HL-60 (cell line): Measurements from ENCODE around the gene MYLK2.

Experiments
- DNase-seq, 2 experiments: peaks; one replicate each; pipeline ENCODE4 v3.0.0-alpha.2; 2010 to 2020; ENCODE audit warnings: low read depth in 1 of 2, low spot score in 1 of 2
- H3K27ac ChIP-seq: fragments of 250-450 bp; sonication (Bioruptor Pico); replicated peaks from 2 replicates; pipeline ENCODE4 v1.5.1; 2020; ENCODE audit warnings: mild to moderate bottlenecking, moderate library complexity
- H3K27me3 ChIP-seq: fragments of 250-450 bp; sonication (Bioruptor Pico); 2 replicates; pipeline ENCODE4 v1.5.1; 2021; ENCODE audit warnings: mild to moderate bottlenecking, moderate library complexity; ENCODE audit not compliant: insufficient read depth, poor library complexity, severe bottlenecking
- H3K4me3 ChIP-seq: replicated peaks from 2 replicates; pipeline ENCODE4 v1.5.1; 2011; ENCODE audit warnings: mild to moderate bottlenecking, control low read depth, low read length; ENCODE audit not compliant: insufficient read depth
- GABPA ChIP-seq: IDR thresholded peaks from 2 replicates; pipeline ENCODE4 v1.6.1; 2012; ENCODE audit warnings: low read depth
- POLR2AphosphoS5 ChIP-seq: IDR thresholded peaks from 2 replicates; pipeline ENCODE4 v1.6.1; 2012; ENCODE audit warnings: low read depth
- SPI1 ChIP-seq: IDR thresholded peaks from 2 replicates; pipeline ENCODE4 v1.6.1; 2012; ENCODE audit warnings: low read depth, mild to moderate bottlenecking, borderline replicate concordance
- TF ChIP-seq, protein P1 (sequence below): IDR thresholded peaks from one replicate; pipeline ENCODE4 v1.5.1; 2011; ENCODE audit warnings: low read length, control low read depth, inconsistent platforms; ENCODE audit not compliant: insufficient read depth
- TF ChIP-seq, protein P2 (sequence below): IDR thresholded peaks from 2 replicates; pipeline ENCODE4 v1.6.1; 2012; ENCODE audit warnings: low read depth; ENCODE audit not compliant: insufficient replicate concordance

Gene MYLK2

DNA sequence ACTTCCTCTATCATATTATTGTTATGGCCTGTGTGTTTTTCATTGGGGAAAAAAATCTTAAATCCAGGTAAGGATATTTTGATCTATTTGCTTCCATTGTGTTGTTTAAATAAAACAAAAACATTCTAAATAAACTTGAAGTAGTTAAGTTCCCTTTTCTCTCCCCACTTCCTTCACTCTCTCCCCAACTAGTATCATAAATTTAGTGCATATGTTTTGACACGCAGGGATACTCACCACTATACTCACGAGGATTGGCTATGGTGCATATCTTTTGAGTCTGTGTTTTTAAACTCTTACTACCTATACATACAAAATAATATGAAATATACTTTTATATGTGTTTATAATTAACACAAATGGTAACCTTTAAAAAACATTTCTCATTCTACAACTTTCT lies 56.5 kb downstream of the MYLK2 start:
- no peak for DNase-seq
- no peak overlapping the region for H3K27ac ChIP-seq

DNA sequence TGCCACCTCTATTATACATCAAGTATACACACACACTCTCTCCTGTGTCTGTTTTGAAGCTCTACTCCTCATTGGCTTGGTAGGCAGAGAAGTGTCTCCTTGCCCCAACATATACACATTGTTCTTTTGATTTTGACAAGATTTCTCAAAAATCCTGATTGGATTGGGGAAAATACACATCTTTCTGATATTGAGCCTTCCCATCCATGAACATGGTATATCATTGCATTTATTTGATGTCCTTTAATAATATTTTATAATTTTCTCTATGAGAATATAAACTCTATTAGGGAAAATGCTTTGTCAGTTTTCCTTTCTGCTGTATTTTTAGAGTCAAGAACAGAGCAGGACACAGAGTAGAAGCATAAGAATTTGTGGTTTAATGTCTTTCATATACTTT lies 58.5 kb downstream of the MYLK2 start:
- peaks cover 7% of the 10 kb centered on the region for H3K27me3 ChIP-seq
- H3K27ac ChIP-seq, result no peak overlapping the region
- no peak overlapping the region for H3K4me3 ChIP-seq
- no peak for TF ChIP-seq SPI1
- TF ChIP-seq GABPA, result no peak
- TF ChIP-seq POLR2AphosphoS5, result no peak
- TF ChIP-seq, protein P1, sequence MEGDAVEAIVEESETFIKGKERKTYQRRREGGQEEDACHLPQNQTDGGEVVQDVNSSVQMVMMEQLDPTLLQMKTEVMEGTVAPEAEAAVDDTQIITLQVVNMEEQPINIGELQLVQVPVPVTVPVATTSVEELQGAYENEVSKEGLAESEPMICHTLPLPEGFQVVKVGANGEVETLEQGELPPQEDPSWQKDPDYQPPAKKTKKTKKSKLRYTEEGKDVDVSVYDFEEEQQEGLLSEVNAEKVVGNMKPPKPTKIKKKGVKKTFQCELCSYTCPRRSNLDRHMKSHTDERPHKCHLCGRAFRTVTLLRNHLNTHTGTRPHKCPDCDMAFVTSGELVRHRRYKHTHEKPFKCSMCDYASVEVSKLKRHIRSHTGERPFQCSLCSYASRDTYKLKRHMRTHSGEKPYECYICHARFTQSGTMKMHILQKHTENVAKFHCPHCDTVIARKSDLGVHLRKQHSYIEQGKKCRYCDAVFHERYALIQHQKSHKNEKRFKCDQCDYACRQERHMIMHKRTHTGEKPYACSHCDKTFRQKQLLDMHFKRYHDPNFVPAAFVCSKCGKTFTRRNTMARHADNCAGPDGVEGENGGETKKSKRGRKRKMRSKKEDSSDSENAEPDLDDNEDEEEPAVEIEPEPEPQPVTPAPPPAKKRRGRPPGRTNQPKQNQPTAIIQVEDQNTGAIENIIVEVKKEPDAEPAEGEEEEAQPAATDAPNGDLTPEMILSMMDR, result no peak
- TF ChIP-seq, protein P2, sequence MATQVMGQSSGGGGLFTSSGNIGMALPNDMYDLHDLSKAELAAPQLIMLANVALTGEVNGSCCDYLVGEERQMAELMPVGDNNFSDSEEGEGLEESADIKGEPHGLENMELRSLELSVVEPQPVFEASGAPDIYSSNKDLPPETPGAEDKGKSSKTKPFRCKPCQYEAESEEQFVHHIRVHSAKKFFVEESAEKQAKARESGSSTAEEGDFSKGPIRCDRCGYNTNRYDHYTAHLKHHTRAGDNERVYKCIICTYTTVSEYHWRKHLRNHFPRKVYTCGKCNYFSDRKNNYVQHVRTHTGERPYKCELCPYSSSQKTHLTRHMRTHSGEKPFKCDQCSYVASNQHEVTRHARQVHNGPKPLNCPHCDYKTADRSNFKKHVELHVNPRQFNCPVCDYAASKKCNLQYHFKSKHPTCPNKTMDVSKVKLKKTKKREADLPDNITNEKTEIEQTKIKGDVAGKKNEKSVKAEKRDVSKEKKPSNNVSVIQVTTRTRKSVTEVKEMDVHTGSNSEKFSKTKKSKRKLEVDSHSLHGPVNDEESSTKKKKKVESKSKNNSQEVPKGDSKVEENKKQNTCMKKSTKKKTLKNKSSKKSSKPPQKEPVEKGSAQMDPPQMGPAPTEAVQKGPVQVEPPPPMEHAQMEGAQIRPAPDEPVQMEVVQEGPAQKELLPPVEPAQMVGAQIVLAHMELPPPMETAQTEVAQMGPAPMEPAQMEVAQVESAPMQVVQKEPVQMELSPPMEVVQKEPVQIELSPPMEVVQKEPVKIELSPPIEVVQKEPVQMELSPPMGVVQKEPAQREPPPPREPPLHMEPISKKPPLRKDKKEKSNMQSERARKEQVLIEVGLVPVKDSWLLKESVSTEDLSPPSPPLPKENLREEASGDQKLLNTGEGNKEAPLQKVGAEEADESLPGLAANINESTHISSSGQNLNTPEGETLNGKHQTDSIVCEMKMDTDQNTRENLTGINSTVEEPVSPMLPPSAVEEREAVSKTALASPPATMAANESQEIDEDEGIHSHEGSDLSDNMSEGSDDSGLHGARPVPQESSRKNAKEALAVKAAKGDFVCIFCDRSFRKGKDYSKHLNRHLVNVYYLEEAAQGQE, result no peak
- no peak for DNase-seq

More for the DNA sequence above, 56.5 kb downstream of the MYLK2 start:
- Histone ChIP-seq H3K4me3 (no peak overlapping the region), H3K27me3 (peaks cover 17% of the 10 kb centered on the region)
- TF ChIP-seq POLR2AphosphoS5 (no peak), GABPA (no peak), SPI1 (no peak)
- TF ChIP-seq, protein P2, result no peak
- TF ChIP-seq, protein P1, result no peak

DNA sequence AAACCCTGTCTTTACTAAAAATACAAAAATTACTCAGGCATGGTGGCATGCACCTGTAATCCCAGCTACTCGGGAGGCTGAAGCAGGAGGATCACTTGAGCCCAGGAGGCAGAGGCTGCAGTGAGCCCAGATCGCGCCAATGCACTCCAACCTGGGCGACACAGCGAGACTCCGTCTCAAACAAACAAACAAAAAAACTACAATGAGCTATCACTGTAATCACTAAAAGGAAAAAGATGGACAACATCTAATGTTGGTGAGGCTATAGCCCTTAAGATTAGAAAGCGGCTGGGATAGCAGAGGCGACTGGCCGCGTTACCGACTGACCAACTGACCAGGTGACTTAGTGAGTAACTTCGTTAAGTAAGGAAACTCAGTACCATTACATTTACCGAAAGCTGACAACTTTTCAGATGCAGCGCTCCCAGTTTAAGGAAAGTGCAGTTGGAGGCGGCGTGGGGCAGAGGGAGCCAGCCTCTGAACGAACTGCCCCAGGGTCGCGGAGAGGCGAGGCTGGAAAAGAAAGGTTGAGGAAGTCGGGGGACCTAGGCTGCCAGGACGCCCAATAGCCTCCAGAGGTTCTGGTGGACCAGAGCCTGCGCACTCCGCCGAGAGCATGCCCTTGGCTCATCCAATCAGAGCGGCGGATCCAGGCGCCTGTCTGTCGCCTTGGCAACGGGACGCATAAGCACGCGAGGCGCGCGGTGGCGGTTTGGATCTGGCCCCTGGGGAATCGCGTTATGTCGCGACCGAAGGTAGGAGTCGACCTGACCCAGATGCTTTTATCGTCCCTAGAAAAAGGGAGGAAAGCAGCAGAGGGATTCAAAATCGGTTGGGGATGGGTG lies 60.2 kb downstream of the MYLK2 start:
- Histone ChIP-seq H3K27me3 (peaks cover 5% of the 10 kb centered on the region), H3K27ac (peak overlapping the region; percentile 50), H3K4me3 (peak overlapping the region; percentile 56)
- peak; percentile 86 to 90 for DNase-seq
- TF ChIP-seq POLR2AphosphoS5 (no peak), SPI1 (no peak), GABPA (no peak)
- TF ChIP-seq, protein P2, result no peak
- TF ChIP-seq, protein P1, result no peak
